ENCODE data around the gene MYO7A.

The MYO7A gene

GRCh38 chr11:77101043-77101537, 27.0 kb upstream of the MYO7A start:
- peak; percentile 46 for DNase-seq (ENCODE audit: low read depth)
- TF ChIP-seq CTCF (IDR thresholded peaks at IDR 0.05; ENCODE audit: low read length, missing control alignments) = peak; percentile 71

GRCh38 chr11:77102246-77103210, 25.5 kb upstream of the MYO7A start, which contains the start of gene OMP:
Gene OMP, plus strand, starts transcription at chr11:77102840. Its CDS starts 0 bp downstream, at chr11:77102840.
- no peak for DNase-seq (ENCODE audit: low read depth)
- H3K4me3 ChIP-seq (replicated peaks; ENCODE audit: low read depth, low read length) = no peak within 1 kb of the TSS
- no peak for TF ChIP-seq CTCF (IDR thresholded peaks at IDR 0.05; ENCODE audit: low read length, missing control alignments)

More at GRCh38 chr11:77101043-77101537, 27.0 kb upstream of the MYO7A start:
- no peak overlapping the region for H3K4me3 ChIP-seq (replicated peaks; ENCODE audit: low read depth, low read length)

GRCh38 chr11:77103319-77103718, 24.7 kb upstream of the MYO7A start:
- TF ChIP-seq CTCF (IDR thresholded peaks at IDR 0.05; ENCODE audit: low read length, missing control alignments) = no peak

GRCh38 chr11:77104727-77105126, 23.3 kb upstream of the MYO7A start:
- no peak for TF ChIP-seq CTCF (IDR thresholded peaks at IDR 0.05; ENCODE audit: low read length, missing control alignments)
- DNase-seq (ENCODE audit: low read depth) = peak; percentile 27
- no peak overlapping the region for H3K4me3 ChIP-seq (replicated peaks; ENCODE audit: low read depth, low read length)

More at GRCh38 chr11:77103319-77103718, 24.7 kb upstream of the MYO7A start:
- no peak overlapping the region for H3K4me3 ChIP-seq (replicated peaks; ENCODE audit: low read depth, low read length)
- DNase-seq (ENCODE audit: low read depth) = no peak

- no peak for DNase-seq (ENCODE audit: low read depth)
- TF ChIP-seq CTCF (IDR thresholded peaks at IDR 0.05; ENCODE audit: low read length, missing control alignments) = no peak
- no peak overlapping the region for H3K4me3 ChIP-seq (replicated peaks; ENCODE audit: low read depth, low read length)
These were observed 21.7 kb upstream of the MYO7A start for GRCh38 chr11:77106321-77106720.

- no peak overlapping the region for H3K4me3 ChIP-seq (replicated peaks; ENCODE audit: low read depth, low read length)
- no peak for DNase-seq (ENCODE audit: low read depth)
- TF ChIP-seq CTCF (IDR thresholded peaks at IDR 0.05; ENCODE audit: low read length, missing control alignments) = no peak
These were observed 21.3 kb upstream of the MYO7A start for GRCh38 chr11:77106759-77107158.

All from fibroblast of pulmonary artery (primary cell).